ENCODE results near the gene TMEM92.

The TMEM92 gene

DNA sequence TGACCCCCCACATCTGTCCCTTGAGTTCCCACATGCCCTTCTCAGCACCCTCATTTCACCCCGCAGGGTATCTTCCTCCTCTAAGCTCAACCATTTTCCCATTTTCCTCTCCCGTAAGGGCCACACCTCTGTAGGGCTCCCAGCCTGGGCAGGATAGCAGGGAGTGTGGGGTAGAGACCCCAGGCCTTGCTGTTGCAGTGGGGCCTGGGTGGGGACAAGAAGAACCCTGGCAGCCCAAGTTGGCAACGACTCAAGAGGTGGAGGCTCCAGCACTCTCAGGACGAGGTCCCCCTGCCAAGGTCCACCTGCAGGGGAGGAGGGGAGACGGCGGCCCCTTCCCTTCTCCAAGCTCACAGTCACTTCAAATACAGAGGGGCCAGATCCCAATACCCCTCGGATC, 2.0 kb upstream of the TMEM92 start:
- no peak for DNase-seq (ENCODE audit: low read depth)
- H3K4me3 ChIP-seq (ENCODE audit: low read length) = no peak overlapping the region

DNA sequence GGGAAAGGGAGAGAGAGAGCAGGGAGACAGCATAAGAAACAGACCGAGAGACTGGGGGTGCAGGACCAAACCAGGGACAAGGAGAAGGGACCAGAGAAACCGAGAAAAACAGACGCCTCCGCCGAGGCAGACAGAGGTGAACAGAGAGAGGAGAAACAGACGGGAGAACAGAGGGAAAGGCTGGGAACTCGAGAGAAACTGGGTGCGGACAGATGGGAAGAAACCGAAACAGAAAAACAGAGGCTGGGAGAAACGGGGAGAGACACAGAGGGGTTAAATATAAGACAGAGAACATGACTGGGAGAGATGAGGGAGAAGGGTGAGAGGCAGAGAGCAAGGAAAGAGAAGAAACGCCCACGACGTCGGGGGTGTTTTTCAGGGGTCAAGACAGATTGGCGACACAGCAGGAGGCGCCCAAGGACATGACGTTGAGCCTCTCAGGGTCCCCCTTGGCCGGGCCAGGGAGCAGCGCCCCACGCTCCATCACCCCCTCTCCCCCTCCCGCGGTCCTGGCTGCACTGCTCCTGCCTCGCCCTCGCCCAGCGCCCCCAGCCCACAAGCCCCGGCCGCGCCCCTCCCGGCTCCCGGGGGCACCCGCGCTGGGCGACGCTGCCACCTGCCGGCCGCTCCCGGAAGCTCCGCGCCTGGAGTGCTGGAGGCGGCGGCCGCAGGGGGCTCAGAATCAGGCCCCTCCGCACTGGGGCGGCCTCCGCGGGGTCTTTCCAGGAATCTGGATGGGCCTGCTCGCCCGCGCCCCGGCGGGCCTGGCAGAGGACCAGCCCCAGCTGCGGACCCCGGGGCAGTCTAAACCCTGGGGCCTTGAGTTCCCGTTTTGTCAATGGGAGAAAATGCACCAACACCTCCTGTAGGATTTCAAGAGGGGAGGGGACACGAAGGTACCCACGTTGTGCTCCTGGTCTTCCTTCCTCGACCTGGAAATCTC, 1.3 kb upstream of the TMEM92 start:
- TF ChIP-seq, protein P1, sequence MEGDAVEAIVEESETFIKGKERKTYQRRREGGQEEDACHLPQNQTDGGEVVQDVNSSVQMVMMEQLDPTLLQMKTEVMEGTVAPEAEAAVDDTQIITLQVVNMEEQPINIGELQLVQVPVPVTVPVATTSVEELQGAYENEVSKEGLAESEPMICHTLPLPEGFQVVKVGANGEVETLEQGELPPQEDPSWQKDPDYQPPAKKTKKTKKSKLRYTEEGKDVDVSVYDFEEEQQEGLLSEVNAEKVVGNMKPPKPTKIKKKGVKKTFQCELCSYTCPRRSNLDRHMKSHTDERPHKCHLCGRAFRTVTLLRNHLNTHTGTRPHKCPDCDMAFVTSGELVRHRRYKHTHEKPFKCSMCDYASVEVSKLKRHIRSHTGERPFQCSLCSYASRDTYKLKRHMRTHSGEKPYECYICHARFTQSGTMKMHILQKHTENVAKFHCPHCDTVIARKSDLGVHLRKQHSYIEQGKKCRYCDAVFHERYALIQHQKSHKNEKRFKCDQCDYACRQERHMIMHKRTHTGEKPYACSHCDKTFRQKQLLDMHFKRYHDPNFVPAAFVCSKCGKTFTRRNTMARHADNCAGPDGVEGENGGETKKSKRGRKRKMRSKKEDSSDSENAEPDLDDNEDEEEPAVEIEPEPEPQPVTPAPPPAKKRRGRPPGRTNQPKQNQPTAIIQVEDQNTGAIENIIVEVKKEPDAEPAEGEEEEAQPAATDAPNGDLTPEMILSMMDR (conservative IDR thresholded peaks at IDR 0.05; ENCODE audit: low read depth, low read length) = peak; percentile 45
- no peak for DNase-seq (ENCODE audit: low read depth)

More for the DNA sequence above, 2.0 kb upstream of the TMEM92 start:
- TF ChIP-seq, protein P1 (conservative IDR thresholded peaks at IDR 0.05; ENCODE audit: low read depth, low read length) = no peak

DNA sequence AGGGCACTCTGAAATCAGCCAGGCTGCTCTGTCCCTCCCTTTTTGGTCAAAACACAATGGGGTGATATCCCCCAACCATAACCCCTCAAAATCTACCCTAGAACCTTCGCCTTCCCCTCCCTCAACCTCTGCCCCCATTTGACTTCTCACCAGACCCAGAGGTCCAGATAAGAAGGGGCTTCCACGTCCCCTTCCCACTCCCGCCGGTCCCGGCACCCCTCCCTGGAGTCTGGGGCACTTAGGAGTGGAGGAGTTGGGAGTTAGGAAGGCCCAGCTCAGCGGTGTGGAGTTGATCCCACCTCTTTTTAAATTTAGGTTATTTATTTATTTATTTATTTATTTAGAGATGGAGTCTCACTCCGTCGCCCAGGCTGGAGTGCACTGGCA, 619 bp upstream of the TMEM92 start:
- H3K4me3 ChIP-seq (ENCODE audit: low read length) = no peak overlapping the region
- DNase-seq (ENCODE audit: low read depth) = no peak
- TF ChIP-seq, protein P1 (conservative IDR thresholded peaks at IDR 0.05; ENCODE audit: low read depth, low read length) = no peak

More for the DNA sequence above, 1.3 kb upstream of the TMEM92 start:
- H3K4me3 ChIP-seq (ENCODE audit: low read length) = peak overlapping the region; percentile 32

DNA sequence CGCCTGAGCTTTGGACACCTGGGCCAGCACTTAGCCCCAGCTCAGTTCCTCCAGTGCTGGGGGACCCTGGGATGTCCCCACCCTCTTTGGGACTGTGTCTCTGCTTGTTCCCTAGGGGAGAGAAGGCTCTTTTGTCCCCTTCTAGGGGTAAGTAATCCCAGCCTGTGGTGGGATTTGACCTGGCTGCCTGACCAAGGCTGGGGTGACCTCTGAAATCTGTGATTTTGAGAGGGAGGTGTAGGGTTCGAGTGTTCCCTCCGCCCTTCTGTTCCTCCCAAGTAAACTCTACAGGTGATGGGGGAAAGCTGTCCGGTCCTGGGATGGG, 593 bp downstream of the TMEM92 start:
- TF ChIP-seq, protein P1 (conservative IDR thresholded peaks at IDR 0.05; ENCODE audit: low read depth, low read length) = no peak
- no peak overlapping the region for H3K4me3 ChIP-seq (ENCODE audit: low read length)
- DNase-seq (ENCODE audit: low read depth) = no peak

DNA sequence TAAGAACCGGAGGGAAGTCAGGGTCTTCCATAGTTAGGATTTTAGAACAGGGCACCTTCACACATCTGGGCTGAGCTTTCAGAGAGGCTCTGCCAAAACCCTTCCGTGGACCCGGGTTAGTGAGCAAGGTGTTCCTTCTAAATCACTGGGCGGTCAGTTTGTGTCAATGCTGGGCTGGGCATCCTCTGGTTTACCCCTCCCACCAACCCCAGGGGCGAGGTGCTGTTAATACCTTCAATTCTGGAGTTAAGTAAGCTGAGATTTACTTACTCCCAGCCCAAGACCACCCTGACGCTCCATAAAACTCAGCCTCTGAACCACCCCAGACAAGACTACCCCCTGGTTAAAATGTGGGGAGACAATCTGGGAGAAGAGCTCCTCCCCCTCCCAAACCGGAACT, 1.0 kb downstream of the TMEM92 start:
- DNase-seq (ENCODE audit: low read depth) = no peak
- no peak overlapping the region for H3K4me3 ChIP-seq (ENCODE audit: low read length)
- TF ChIP-seq, protein P1 (conservative IDR thresholded peaks at IDR 0.05; ENCODE audit: low read depth, low read length) = no peak

DNA sequence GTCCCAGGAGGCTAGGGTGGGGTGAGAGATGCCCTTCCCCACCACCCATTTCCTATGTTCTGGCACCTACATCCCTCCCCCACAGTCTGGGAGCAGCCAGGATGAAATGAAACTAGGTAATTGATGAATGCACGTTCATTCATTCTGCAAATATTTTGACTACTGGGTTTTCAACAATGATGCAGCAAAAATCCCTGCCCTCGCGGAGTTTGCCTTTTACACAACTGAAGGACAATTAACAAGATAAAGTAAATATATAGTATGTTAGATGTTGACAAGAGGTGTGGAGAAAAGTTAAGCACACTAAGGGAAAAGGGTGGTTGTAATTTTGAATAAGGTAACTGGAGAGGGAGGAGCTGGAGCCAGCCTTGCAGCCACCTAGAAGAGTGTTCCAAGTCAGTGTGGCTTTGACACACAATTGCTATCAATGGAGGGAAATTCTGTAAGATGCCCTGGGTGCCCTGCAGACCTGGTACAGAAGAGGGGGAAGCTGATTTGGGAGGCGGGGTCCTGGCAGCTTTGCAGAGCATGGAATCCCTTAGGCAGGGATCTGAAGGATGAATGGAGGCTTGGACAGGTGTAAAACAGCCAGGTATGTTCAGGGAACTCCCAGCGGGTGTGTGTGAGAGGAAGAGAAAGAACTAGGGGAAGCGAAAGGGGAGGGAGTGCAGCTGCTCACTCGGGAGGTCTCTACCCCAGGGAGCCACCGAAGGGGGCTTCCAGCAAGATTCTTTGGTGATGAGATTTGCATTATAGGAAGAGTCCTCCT, 2.5 kb downstream of the TMEM92 start:
- no peak overlapping the region for H3K4me3 ChIP-seq (ENCODE audit: low read length)
- TF ChIP-seq, protein P1 (conservative IDR thresholded peaks at IDR 0.05; ENCODE audit: low read depth, low read length) = no peak
- no peak for DNase-seq (ENCODE audit: low read depth)
